HG02610 (cell line): ENCODE measurements around the gene LPO.

Experiments
- ATAC-seq: cut with Tn5 transposase; IDR thresholded peaks from one replicate; pipeline ENCODE4 v1.9.1; 2021; ENCODE audit warnings: mild to moderate bottlenecking, moderate library complexity; ENCODE audit not compliant: unreplicated experiment

Gene LPO

GRCh38 chr17:58302171-58302918 lies 64.0 kb downstream of the LPO start:
- ATAC-seq = no peak

GRCh38 chr17:58302919-58303585 lies 64.7 kb downstream of the LPO start:
- no peak for ATAC-seq

- peak; percentile 62 for ATAC-seq
These were observed 65.8 kb downstream of the LPO start for GRCh38 chr17:58303971-58304749.

GRCh38 chr17:58304750-58305486 lies 66.5 kb downstream of the LPO start:
- ATAC-seq = no peak

- no peak for ATAC-seq
These were observed 67.2 kb downstream of the LPO start for GRCh38 chr17:58305626-58306025.

GRCh38 chr17:58306131-58306951 lies 68.0 kb downstream of the LPO start:
- no peak for ATAC-seq

GRCh38 chr17:58307468-58308172 lies 69.2 kb downstream of the LPO start:
- ATAC-seq = no peak

GRCh38 chr17:58308173-58308984 lies 70.0 kb downstream of the LPO start:
- no peak for ATAC-seq

- no peak for ATAC-seq
These were observed 70.9 kb downstream of the LPO start for GRCh38 chr17:58308985-58309917.

GRCh38 chr17:58309918-58310259 lies 71.5 kb downstream of the LPO start:
- no peak for ATAC-seq

- no peak for ATAC-seq
These were observed 72.4 kb downstream of the LPO start for GRCh38 chr17:58310511-58311428.

- ATAC-seq = no peak
These were observed 73.1 kb downstream of the LPO start for GRCh38 chr17:58311429-58311894.

- ATAC-seq = no peak
These were observed 73.7 kb downstream of the LPO start for GRCh38 chr17:58312021-58312630.

GRCh38 chr17:58312829-58313228 lies 74.4 kb downstream of the LPO start:
- ATAC-seq = no peak

- no peak for ATAC-seq
These were observed 75.7 kb downstream of the LPO start for GRCh38 chr17:58313815-58314705.
